ENCODE results near the gene DHCR7.

Gene DHCR7

GRCh38 chr11:71433648-71434450 is 14.3 kb downstream of the DHCR7 start:
- H4K20me1 ChIP-seq (ENCODE audit: low read depth, low read length), result no peaks in the 10 kb centered on the region
- no peak overlapping the region for H3K27ac ChIP-seq (ENCODE audit: low read depth, low read length)
- H3K4me2 ChIP-seq (ENCODE audit: low read depth, low read length, poor library complexity, severe bottlenecking), result no peak overlapping the region
- H3K9me2 ChIP-seq (replicated peaks; ENCODE audit: insufficient read depth, low read length), result no peaks in the 10 kb centered on the region
- H2AFZ ChIP-seq (ENCODE audit: low read depth, low read length, severe bottlenecking), result no peak overlapping the region
- no peak overlapping the region for H3K4me3 ChIP-seq (ENCODE audit: insufficient read depth, low read length, poor library complexity, severe bottlenecking)
- H3K79me2 ChIP-seq (ENCODE audit: insufficient read depth, low read length), result no peaks in the 10 kb centered on the region
- no peaks in the 10 kb centered on the region for H3K9me3 ChIP-seq (ENCODE audit: insufficient read depth, low read length)
- H3K36me3 ChIP-seq (ENCODE audit: low read length), result no peaks in the 10 kb centered on the region
- H3K27me3 ChIP-seq (ENCODE audit: low read length), result no peaks in the 10 kb centered on the region
- H3F3A ChIP-seq (ENCODE audit: insufficient read depth), result no peaks in the 10 kb centered on the region
- TF ChIP-seq EZH2phosphoT487 (conservative IDR thresholded peaks at IDR 0.05; ENCODE audit: low read length), result no peak
- TF ChIP-seq, protein P1, sequence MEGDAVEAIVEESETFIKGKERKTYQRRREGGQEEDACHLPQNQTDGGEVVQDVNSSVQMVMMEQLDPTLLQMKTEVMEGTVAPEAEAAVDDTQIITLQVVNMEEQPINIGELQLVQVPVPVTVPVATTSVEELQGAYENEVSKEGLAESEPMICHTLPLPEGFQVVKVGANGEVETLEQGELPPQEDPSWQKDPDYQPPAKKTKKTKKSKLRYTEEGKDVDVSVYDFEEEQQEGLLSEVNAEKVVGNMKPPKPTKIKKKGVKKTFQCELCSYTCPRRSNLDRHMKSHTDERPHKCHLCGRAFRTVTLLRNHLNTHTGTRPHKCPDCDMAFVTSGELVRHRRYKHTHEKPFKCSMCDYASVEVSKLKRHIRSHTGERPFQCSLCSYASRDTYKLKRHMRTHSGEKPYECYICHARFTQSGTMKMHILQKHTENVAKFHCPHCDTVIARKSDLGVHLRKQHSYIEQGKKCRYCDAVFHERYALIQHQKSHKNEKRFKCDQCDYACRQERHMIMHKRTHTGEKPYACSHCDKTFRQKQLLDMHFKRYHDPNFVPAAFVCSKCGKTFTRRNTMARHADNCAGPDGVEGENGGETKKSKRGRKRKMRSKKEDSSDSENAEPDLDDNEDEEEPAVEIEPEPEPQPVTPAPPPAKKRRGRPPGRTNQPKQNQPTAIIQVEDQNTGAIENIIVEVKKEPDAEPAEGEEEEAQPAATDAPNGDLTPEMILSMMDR (IDR thresholded peaks at IDR 0.05; ENCODE audit: insufficient read depth, low read length, poor library complexity, severe bottlenecking), result no peak
- H3K9ac ChIP-seq (ENCODE audit: low read length), result no peak overlapping the region

DNA sequence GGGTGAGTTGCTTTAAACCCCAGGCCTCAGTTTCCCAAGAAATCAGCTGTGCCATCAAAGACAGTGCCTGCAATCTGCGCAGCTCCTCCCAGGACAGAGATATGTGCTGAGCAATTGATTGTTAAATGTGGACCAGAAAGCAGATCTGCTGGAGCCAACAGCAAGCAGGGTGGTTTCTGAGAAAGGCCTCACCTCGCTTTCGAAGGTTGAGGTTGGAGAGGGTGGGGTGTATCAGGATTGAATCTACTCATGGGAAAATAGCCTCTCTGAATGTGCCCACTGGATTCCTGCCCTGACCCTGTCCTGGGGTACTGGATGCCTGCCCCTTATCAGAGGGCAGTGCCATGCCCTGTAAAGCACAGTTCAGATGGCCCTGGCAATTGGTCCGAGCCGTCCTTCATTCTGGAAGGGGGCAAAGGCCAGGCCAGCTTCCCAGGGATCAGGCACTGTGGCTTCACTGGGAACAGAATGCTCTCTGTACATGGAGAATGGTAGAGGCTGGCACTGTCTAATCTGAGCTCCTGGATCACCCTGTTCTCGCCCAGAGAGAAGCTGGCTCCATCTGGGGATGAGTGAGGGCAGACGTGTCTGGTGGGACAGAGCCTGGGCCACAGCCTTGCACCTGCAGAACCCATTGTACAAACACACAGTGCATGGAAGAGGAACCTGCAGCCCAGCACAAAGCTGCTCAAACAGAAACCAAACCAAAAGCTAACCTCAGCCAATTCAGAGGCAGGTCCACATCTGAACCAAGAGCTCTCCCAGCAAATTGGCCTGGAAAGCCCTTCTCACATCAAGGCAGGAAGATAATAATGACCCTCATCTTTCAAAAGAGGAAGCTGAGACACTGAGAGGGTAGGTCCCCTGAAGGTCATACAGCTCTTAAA is 15.2 kb downstream of the DHCR7 start:
- Histone ChIP-seq H3K9me3 (ENCODE audit: insufficient read depth, low read length) (no peaks in the 10 kb centered on the region), H3F3A (ENCODE audit: insufficient read depth) (no peaks in the 10 kb centered on the region), H3K27me3 (ENCODE audit: low read length) (no peaks in the 10 kb centered on the region), H3K27ac (ENCODE audit: low read depth, low read length) (no peak overlapping the region), H3K9me2 (replicated peaks; ENCODE audit: insufficient read depth, low read length) (no peaks in the 10 kb centered on the region), H3K4me3 (ENCODE audit: insufficient read depth, low read length, poor library complexity, severe bottlenecking) (no peak overlapping the region), H3K4me2 (ENCODE audit: low read depth, low read length, poor library complexity, severe bottlenecking) (no peak overlapping the region), H3K79me2 (ENCODE audit: insufficient read depth, low read length) (no peaks in the 10 kb centered on the region), H4K20me1 (ENCODE audit: low read depth, low read length) (no peaks in the 10 kb centered on the region), H3K36me3 (ENCODE audit: low read length) (no peaks in the 10 kb centered on the region), H3K9ac (ENCODE audit: low read length) (no peak overlapping the region), H2AFZ (ENCODE audit: low read depth, low read length, severe bottlenecking) (no peak overlapping the region)
- no peak for TF ChIP-seq EZH2phosphoT487 (conservative IDR thresholded peaks at IDR 0.05; ENCODE audit: low read length)
- TF ChIP-seq, protein P1 (IDR thresholded peaks at IDR 0.05; ENCODE audit: insufficient read depth, low read length, poor library complexity, severe bottlenecking), result no peak

DNA sequence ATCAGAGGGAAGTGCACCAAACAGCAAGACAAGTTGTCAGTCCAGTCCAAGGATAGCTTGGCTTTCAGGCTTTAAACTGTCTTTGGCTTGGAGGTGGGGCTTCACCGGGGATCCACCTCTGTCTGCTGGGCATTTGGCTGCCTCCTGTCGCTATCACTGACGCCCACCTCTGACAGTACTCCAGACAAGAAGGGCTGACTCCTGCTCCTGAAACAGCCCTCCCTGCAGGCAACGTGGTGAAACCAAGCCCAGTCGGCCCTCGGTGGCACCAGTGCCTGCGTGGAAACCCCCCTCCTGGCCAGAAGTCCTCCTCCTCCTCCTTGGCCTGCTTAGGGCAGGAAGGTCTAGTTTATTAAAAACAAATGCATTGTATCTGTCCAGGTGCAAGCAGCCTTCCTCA is 16.9 kb downstream of the DHCR7 start:
- no peak overlapping the region for H3K9ac ChIP-seq (ENCODE audit: low read length)
- H4K20me1 ChIP-seq (ENCODE audit: low read depth, low read length), result no peaks in the 10 kb centered on the region
- H3K4me3 ChIP-seq (ENCODE audit: insufficient read depth, low read length, poor library complexity, severe bottlenecking), result no peak overlapping the region
- H3F3A ChIP-seq (ENCODE audit: insufficient read depth), result no peaks in the 10 kb centered on the region
- no peak overlapping the region for H2AFZ ChIP-seq (ENCODE audit: low read depth, low read length, severe bottlenecking)
- H3K27me3 ChIP-seq (ENCODE audit: low read length), result no peaks in the 10 kb centered on the region
- H3K4me2 ChIP-seq (ENCODE audit: low read depth, low read length, poor library complexity, severe bottlenecking), result no peak overlapping the region
- no peak overlapping the region for H3K27ac ChIP-seq (ENCODE audit: low read depth, low read length)
- TF ChIP-seq EZH2phosphoT487 (conservative IDR thresholded peaks at IDR 0.05; ENCODE audit: low read length), result no peak
- TF ChIP-seq, protein P1 (IDR thresholded peaks at IDR 0.05; ENCODE audit: insufficient read depth, low read length, poor library complexity, severe bottlenecking), result no peak
- H3K9me2 ChIP-seq (replicated peaks; ENCODE audit: insufficient read depth, low read length), result no peaks in the 10 kb centered on the region
- H3K9me3 ChIP-seq (ENCODE audit: insufficient read depth, low read length), result no peaks in the 10 kb centered on the region
- H3K79me2 ChIP-seq (ENCODE audit: insufficient read depth, low read length), result no peaks in the 10 kb centered on the region
- H3K36me3 ChIP-seq (ENCODE audit: low read length), result no peaks in the 10 kb centered on the region

Measured in SU-DHL-6 (cell line).